ENCODE measurements around the gene STK17A. TPM values are rescaled to one million over a fixed set of nuclear protein-coding genes. Genes with fewer than 3 reads are reported as not detected.
A peak's percentile ranks its signal among the peaks of the same experiment; 100 is the strongest.

STK17A gene
- total and polyA plus RNA-seq, 2 of the 8 experiments (the other 6 are each of a cell fraction or from before 2014, with no cell fraction given), result 2.2 to 12.2 TPM

DNA sequence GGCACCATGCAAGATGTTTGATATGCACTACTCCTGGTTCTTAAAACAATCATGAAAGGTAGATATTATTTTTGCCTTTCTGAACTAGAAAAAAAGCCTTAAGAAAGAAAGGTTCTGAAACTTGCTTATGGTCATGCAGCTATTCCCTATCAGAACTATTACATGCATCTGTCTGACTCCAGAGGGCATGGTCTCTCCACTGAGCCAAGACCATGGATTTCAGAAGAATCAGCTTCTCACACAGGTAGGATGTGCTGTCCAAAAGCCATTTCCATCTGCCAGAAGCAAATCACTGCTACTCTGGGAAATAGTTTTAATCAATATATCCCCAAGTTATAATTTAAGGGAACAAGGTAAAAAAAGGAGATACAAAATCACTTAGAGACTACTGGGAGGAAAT lies 69.5 kb downstream of the STK17A start:
- Histone ChIP-seq H3K4me1 (replicated peaks in 1 of 4; ENCODE audit: control insufficient read depth in 3 of 4, insufficient read depth in 4 of 4, low read length in 3 of 4) (peaks cover 6 to 13% (median 9%) of the 10 kb centered on the region in 4 experiments), H3K79me2 (ENCODE audit: control insufficient read depth in 1 of 2, insufficient read depth in 2 of 2, low read length in 2 of 2) (peaks cover 0 to 61% of the 10 kb centered on the region in 2 experiments; a peak in 3 of 4 replicates), H3K18ac (ENCODE audit: extremely low read depth, low read length) (no peak overlapping the region), H4K8ac (ENCODE audit: extremely low read depth, insufficient read depth, low read length) (no peak overlapping the region), H3K4me2 (ENCODE audit: insufficient read depth in 1 of 2, low read depth in 2 of 2, low read length in 2 of 2) (no peak overlapping the region), H3K9me3 (ENCODE audit: insufficient read depth in 2 of 2, low read depth in 1 of 2, low read length in 1 of 2) (no peaks in the 10 kb centered on the region), H3K4me3 (ENCODE audit: extremely low read depth in 1 of 4, insufficient read depth in 2 of 4, low read depth in 3 of 4, low read length in 4 of 4) (no peak overlapping the region), H2BK120ac (replicated peaks; ENCODE audit: low read depth, low read length) (no peak overlapping the region), H4K5ac (ENCODE audit: insufficient read length, low read depth, low read length) (no peak overlapping the region), H2BK15ac (ENCODE audit: low read length) (no peak overlapping the region), H3K27ac (ENCODE audit: low read depth, low read length) (no peak overlapping the region), H3K36me3 (ENCODE audit: control insufficient read depth in 2 of 4, insufficient read depth in 4 of 4, low read length in 3 of 4) (peaks cover 0 to 15% (median 0%) of the 10 kb centered on the region in 4 experiments; a peak in 1 of 8 replicates), H4K91ac (replicated peaks; ENCODE audit: insufficient read length, low read length) (no peak overlapping the region), H3K14ac (ENCODE audit: insufficient read length) (no peak overlapping the region), H3K9ac (replicated peaks in 1 of 4; ENCODE audit: extremely low read depth in 1 of 4, low read depth in 3 of 4, low read length in 3 of 4) (no peak overlapping the region), H3K23ac (ENCODE audit: insufficient read length) (no peak overlapping the region), H3K23me2 (ENCODE audit: low read depth, low read length) (no peaks in the 10 kb centered on the region), H2BK20ac (ENCODE audit: low read length) (no peak overlapping the region), H2BK5ac (ENCODE audit: low read depth, low read length) (0 out of 2 replicates have a peak overlapping the region, but pooled peaks have one; percentile 15), H2AFZ (ENCODE audit: low read length) (no peak overlapping the region), H3K27me3 (replicated peaks in 1 of 4; ENCODE audit: control insufficient read depth in 3 of 4, extremely low read depth in 1 of 4, insufficient read depth in 3 of 4, low read length in 3 of 4) (no peaks in the 10 kb centered on the region), H3K4ac (replicated peaks; ENCODE audit: insufficient read length, low read depth, low read length) (no peak overlapping the region), H4K20me1 (replicated peaks in 1 of 2; ENCODE audit: control insufficient read depth in 1 of 2, insufficient read depth in 2 of 2, low read length in 2 of 2) (peaks cover 0 to 3% of the 10 kb centered on the region in 2 experiments), H2BK12ac (ENCODE audit: low read depth, low read length) (no peak overlapping the region), H2AK5ac (ENCODE audit: low read depth, low read length) (no peak overlapping the region), H3K79me1 (ENCODE audit: low read depth, low read length) (peaks cover 2% of the 10 kb centered on the region), H3K56ac (replicated peaks; ENCODE audit: insufficient read length, low read depth, low read length) (no peak overlapping the region)
- no peak for DNase-seq (ENCODE audit: low read depth in 1 of 2, low spot score in 2 of 2)
- no peak for TF ChIP-seq CBX8 (IDR thresholded peaks at IDR 0.05; ENCODE audit: borderline replicate concordance, low read depth, low read length)
- peak in 1 of 2 experiments; percentile 27; a peak in 2 of 4 replicates for TF ChIP-seq RAD21 (IDR thresholded peaks at IDR 0.05 in 1 of 2, conservative IDR thresholded peaks at IDR 0.05 in 1 of 2; ENCODE audit: low read depth in 2 of 2, low read length in 2 of 2)
- FAIRE-seq, result no peak
- CTCF ChIA-PET (ENCODE audit: partially characterized antibody), result interaction anchor here (0.7 to 1.8 kb wide), 4 partner anchors 65 to 141 kb away, joined by 3 to 5 read pairs (median 4); partner anchors contain the start of gene STK17A
- POLR2A ChIA-PET (ENCODE audit: partially characterized antibody), result no interaction called here
